GM18867 (cell line): Measurements from ENCODE around the gene CELF4.
"Not testable (repeated sequence)": the region's sequence is repeated elsewhere in the genome, so short reads cannot be mapped to it uniquely, and the experiment has no call there.

Experiments
- ATAC-seq: cut with Tn5 transposase; IDR thresholded peaks from one replicate; pipeline ENCODE4 v1.9.1; 2021; ENCODE audit warnings: mild to moderate bottlenecking, moderate library complexity; ENCODE audit not compliant: unreplicated experiment

Gene CELF4

DNA sequence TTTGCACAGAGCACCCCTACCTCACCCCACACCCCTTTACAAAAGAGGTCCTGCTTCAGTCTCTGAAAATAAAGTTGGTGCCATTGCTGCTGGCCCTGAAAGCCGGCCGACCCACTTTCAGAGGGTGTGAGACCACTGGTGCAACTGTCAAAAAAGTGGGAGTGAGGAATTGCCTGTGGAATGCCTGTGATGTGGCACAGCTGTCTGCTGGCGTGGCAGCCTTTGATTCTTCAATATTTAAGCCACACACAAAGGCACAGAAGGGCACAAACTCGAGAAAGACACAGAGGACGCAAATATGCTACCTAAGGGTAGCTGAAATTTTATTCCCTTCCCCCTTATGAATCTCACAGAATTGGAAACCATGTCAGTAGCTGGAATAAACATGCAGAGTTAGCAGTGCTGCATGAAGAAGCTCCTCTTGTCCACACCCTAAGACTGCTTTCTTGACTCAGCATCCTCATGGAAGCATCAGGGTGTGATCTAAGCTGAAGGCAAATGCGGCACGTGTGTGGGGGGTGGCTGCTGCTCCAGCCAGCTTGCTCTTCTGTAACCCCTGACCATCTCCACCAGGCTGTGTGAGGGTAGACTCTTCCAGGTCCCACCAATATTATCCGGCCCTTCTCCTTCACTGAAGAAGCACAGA lies 92.3 kb downstream of the CELF4 start:
- ATAC-seq: no peak

- no peak for ATAC-seq
Observed at GRCh38 chr18:37471637-37472036, 94.0 kb downstream of the CELF4 start.

DNA sequence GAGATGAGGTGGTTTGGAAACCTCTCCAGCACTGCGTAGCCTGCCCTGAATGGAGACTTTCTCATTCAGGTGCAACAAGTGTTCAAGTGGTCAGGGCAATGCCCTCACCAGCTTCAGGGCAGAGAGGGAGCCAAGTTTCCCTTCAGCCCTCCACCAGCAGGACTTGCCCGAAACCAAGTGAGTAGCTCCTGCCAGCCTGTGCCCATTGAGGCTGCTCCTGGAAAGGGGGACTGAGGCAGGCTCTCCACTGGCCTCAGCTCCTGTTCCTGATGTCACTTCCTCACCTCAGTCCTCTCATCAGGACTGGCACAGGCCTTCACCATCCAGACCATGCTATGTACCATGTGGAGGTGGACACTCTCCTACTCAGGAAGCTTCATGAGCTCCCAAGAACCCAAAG lies 94.6 kb downstream of the CELF4 start:
- no peak for ATAC-seq

- ATAC-seq: no peak
Observed at GRCh38 chr18:37467002-37467662, 98.5 kb downstream of the CELF4 start.

DNA sequence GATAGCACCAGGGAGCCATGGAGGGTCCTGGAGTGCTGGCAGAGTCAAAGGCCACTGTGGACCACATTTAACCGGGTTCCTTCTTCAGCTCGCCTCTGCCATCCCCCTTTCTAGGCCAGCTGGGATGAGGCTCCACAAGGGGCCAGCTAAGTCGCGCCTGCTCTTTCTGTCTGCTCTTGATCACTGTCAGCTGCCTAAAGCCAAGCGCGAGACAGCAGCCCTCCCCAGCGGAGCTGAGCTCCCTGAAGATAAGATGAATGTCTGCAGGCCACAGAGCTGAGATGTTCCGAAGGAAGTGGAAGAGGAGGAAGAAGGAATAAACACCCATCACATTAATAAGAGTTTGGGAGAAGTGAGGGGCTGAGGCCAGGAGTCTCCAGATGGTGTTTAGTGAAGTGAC lies 99.6 kb downstream of the CELF4 start:
- ATAC-seq: no peak

GRCh38 chr18:37464257-37464656 lies 101.3 kb downstream of the CELF4 start:
- no peak for ATAC-seq

DNA sequence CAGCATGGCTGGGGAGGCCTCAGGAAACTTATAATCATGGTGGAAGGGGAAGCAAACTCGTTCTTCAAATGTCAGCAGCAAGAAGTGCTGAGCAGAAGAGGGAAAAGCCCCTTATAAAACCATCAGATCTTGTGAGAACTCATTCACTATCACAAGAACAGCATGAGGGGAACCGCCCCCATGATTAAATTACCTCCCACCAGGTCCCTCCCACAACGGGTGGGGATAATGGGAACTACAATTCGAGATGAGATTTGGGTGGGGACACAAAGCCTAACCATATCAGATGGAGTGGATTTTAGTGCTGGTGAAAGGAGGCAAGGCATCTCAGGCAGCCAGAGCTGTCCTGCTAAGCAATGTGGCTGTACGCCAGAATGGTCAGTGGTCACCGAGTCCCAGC lies 104.3 kb downstream of the CELF4 start:
- ATAC-seq: not testable (repeated sequence)

- no peak for ATAC-seq
Observed at GRCh38 chr18:37460604-37461003, 105.0 kb downstream of the CELF4 start.

DNA sequence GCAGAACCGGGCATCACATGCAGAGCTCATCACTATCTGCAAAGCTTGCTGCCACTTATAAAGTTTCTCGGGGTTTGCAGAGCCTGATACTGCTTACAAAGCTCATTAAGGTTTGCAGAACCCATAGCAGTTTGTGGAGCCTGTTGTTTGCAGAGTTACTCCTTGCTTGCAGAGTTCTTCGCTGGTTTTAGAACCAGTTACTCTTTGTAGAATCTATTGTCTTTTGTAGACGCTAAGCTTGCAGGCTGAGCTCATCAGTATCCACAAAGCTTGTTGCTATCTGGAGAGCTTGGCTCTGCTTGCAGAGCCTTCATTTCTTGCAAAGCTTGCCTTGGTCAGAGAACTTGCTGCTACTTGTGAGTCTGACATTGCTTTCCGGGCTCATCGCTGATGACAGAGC lies 106.9 kb downstream of the CELF4 start:
- ATAC-seq: no peak

- ATAC-seq: no peak
Observed at GRCh38 chr18:37457753-37458152, 107.8 kb downstream of the CELF4 start.

- no peak for ATAC-seq
Observed at GRCh38 chr18:37457341-37457740, 108.3 kb downstream of the CELF4 start.

GRCh38 chr18:37456873-37457272 lies 108.7 kb downstream of the CELF4 start:
- no peak for ATAC-seq

GRCh38 chr18:37456395-37456794 lies 109.2 kb downstream of the CELF4 start:
- no peak for ATAC-seq

DNA sequence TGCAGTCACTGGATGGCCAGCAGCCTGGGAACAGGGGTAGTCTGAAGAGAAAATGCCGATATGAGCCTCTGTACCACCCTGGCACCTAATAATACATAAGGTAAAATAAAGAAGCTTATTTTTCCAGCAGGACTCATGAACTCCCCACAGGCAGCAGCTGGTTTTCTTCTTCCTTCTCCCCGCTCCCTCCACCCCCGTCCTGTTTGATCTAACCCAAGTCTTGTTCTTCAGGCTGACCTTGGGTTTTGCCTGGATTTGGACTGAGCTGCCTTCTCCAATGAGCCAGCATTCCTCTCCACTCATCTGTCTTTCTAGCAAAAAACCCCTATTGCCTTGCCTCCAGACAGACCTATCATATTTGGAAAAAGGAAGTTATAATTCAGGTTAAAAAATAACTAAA lies 111.8 kb downstream of the CELF4 start:
- ATAC-seq: no peak

GRCh38 chr18:37452682-37453385 lies 112.8 kb downstream of the CELF4 start:
- no peak for ATAC-seq

DNA sequence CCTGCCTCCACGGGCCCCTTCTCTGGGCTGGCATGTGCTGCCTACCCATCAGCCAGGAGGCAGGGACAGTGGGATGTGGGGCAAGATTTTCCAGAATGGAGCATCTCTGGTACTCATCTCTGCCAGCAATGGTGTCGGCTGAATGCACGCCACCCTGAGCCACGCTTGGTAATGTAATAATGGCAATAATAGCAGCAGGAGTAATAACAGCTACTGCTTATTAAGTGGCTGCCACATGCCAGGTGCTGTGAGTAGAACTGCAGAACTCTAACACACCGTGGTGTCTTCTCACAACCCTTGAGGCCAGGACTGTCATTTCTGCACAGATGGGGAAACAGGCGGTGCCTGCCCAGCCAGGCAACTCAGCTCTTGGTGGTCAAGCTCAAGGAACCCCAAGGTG lies 113.6 kb downstream of the CELF4 start:
- no peak for ATAC-seq

- ATAC-seq: no peak
Observed at GRCh38 chr18:37451239-37451825, 114.3 kb downstream of the CELF4 start.

DNA sequence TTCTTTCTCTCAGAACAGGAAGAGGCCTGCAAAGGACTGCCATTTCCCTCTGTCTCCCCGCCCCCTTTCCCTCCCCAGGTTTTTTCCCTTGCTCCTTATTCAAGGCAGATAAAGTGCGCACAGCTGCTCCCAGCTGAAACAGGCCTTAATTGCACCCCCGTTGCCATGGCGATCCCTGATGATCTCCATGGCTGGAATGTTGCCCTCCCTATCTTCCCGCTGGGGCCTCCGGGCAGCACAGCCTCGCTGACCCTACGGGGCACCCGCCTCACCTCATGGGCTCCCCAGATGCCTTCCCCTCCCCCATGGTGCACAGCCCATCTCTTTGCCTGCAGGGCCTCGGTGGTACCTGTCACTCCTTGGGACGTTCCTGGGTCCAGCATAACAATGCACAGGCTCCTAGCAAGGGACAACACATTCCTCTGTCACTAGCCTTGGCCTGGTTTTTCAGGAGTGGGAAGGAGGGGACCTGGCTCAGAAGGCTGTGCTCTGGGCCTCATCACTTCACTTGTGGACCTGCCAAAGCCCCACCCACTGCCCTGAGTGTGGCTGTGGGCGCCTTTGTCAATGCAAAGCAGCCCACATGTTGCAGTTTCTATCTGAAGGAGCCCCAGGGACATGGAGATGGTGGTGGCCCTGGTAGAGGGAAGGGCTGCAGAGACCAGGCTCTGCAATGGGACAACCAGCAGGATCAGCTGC lies 115.0 kb downstream of the CELF4 start:
- ATAC-seq: no peak

DNA sequence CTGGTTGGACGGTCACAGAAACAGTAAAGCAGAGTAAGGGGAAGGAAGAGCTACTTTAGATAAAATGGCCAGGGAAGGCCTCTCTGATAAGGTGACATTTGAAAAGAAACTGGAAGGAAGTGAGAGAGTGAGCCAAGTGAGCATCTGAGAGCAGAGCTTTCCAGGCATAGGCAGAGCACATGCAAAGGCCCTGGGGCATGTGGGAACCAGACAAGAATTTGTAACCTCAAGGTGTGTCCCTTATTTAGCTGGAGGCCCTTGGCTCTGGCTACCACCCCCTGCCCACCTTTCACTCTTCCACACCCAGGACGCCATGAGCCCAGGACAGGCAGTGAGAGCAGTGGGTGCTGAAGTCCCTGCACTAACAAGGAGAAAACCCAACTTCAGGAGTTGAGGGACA lies 116.0 kb downstream of the CELF4 start:
- ATAC-seq: no peak

GRCh38 chr18:37448946-37449345 lies 116.7 kb downstream of the CELF4 start:
- ATAC-seq: no peak
